ACC112 (cell line): ENCODE results near the gene RPS6KB1.
"Not testable (repeated sequence)": the region's sequence is repeated elsewhere in the genome, so short reads cannot be mapped to it uniquely, and the experiment has no call there.

Experiments
- H2AFZ ChIP-seq: fragments of 200-600 bp; sonication (generic); one replicate; pipeline ENCODE4 v1.6.0; 2017; ENCODE audit warnings: antibody characterized with exemption, low read length; ENCODE audit not compliant: unreplicated experiment
- H3K27ac ChIP-seq: fragments of 200-600 bp; sonication (generic); 2 replicates; pipeline ENCODE4 v1.5.1; 2014; ENCODE audit warnings: low read depth, mild to moderate bottlenecking, antibody characterized with exemption, low read length, moderate library complexity
- H3K27me3 ChIP-seq: fragments of 200-600 bp; sonication (generic); 2 replicates; pipeline ENCODE4 v1.6.1; 2014; ENCODE audit warnings: mild to moderate bottlenecking, antibody characterized with exemption, low read length, moderate library complexity, mixed read lengths; ENCODE audit not compliant: insufficient read depth
- H3K36me3 ChIP-seq: fragments of 200-600 bp; sonication (generic); 2 replicates; pipeline ENCODE4 v1.6.1; 2016; ENCODE audit warnings: mild to moderate bottlenecking, antibody characterized with exemption, low read length, moderate library complexity, mixed read lengths; ENCODE audit not compliant: insufficient read depth
- H3K4me1 ChIP-seq: fragments of 200-600 bp; sonication (generic); one replicate; pipeline ENCODE4 v1.6.1; 2016; ENCODE audit warnings: low read length, mixed read lengths; ENCODE audit not compliant: insufficient read depth, unreplicated experiment, control insufficient read depth
- H3K4me3 ChIP-seq: fragments of 200-600 bp; sonication (generic); 2 replicates; pipeline ENCODE4 v1.5.1; 2014; ENCODE audit warnings: mild to moderate bottlenecking, low read depth, low read length
- H3K79me2 ChIP-seq: fragments of 200-600 bp; sonication (generic); one replicate; pipeline ENCODE4 v1.6.0; 2016; ENCODE audit warnings: low read length; ENCODE audit not compliant: control insufficient read depth, unreplicated experiment, insufficient read depth

RPS6KB1 gene

GRCh38 chr17:59899099-59899498 is 6.2 kb downstream of the RPS6KB1 start:
- Histone ChIP-seq H3K27me3 (no peaks in the 10 kb centered on the region), H3K79me2 (peaks cover 69% of the 10 kb centered on the region), H3K4me1 (peaks cover 20% of the 10 kb centered on the region), H3K4me3 (no peak overlapping the region), H2AFZ (no peak overlapping the region), H3K27ac (no peak overlapping the region), H3K36me3 (no peaks in the 10 kb centered on the region)

- Histone ChIP-seq H3K36me3 (no peaks in the 10 kb centered on the region), H2AFZ (no peak overlapping the region), H3K27me3 (no peaks in the 10 kb centered on the region), H3K4me3 (no peak overlapping the region), H3K27ac (no peak overlapping the region), H3K79me2 (peaks cover 66% of the 10 kb centered on the region), H3K4me1 (peaks cover 9% of the 10 kb centered on the region)
These were observed 8.7 kb downstream of the RPS6KB1 start for GRCh38 chr17:59901604-59902003.

GRCh38 chr17:59903455-59903854 is 10.5 kb downstream of the RPS6KB1 start:
- no peak overlapping the region for H3K27ac ChIP-seq
- no peaks in the 10 kb centered on the region for H3K27me3 ChIP-seq
- H3K4me3 ChIP-seq = no peak overlapping the region
- no peaks in the 10 kb centered on the region for H3K4me1 ChIP-seq
- H3K36me3 ChIP-seq = no peaks in the 10 kb centered on the region
- no peak overlapping the region for H2AFZ ChIP-seq
- peaks cover 57% of the 10 kb centered on the region for H3K79me2 ChIP-seq

- Histone ChIP-seq H3K79me2 (peaks cover 33% of the 10 kb centered on the region), H3K27ac (no peak overlapping the region), H3K4me1 (no peaks in the 10 kb centered on the region), H2AFZ (no peak overlapping the region), H3K27me3 (no peaks in the 10 kb centered on the region), H3K4me3 (no peak overlapping the region), H3K36me3 (no peaks in the 10 kb centered on the region)
These were observed 14.5 kb downstream of the RPS6KB1 start for GRCh38 chr17:59907467-59907866.

GRCh38 chr17:59914274-59914854 is 21.4 kb downstream of the RPS6KB1 start:
- Histone ChIP-seq H3K27ac (no peak overlapping the region), H3K36me3 (0 out of 2 replicates have a peak, but pooled peaks cover 4% of the 10 kb centered on the region), H3K4me1 (no peaks in the 10 kb centered on the region), H2AFZ (no peak overlapping the region), H3K4me3 (no peak overlapping the region), H3K27me3 (no peaks in the 10 kb centered on the region), H3K79me2 (no peaks in the 10 kb centered on the region)

- Histone ChIP-seq H3K27me3 (no peaks in the 10 kb centered on the region), H3K36me3 (peaks cover 11% of the 10 kb centered on the region; the same call in 1 of the 2 replicates), H2AFZ (no peak overlapping the region), H3K79me2 (no peaks in the 10 kb centered on the region), H3K27ac (no peak overlapping the region), H3K4me1 (no peaks in the 10 kb centered on the region), H3K4me3 (no peak overlapping the region)
These were observed 23.5 kb downstream of the RPS6KB1 start for GRCh38 chr17:59916446-59916845.

GRCh38 chr17:59920637-59921036 is 27.7 kb downstream of the RPS6KB1 start:
- H3K4me1 ChIP-seq, H3K4me3 ChIP-seq, H2AFZ ChIP-seq, H3K36me3 ChIP-seq, H3K27ac ChIP-seq, H3K79me2 ChIP-seq, H3K27me3 ChIP-seq: not testable (repeated sequence)

- peaks cover 13% of the 10 kb centered on the region for H3K36me3 ChIP-seq
- H3K27ac ChIP-seq, H3K79me2 ChIP-seq, H3K27me3 ChIP-seq, H3K4me3 ChIP-seq, H3K4me1 ChIP-seq, H2AFZ ChIP-seq: not testable (repeated sequence)
These were observed 37.2 kb downstream of the RPS6KB1 start for GRCh38 chr17:59930121-59930520.

- H3K36me3 ChIP-seq = peaks cover 13% of the 10 kb centered on the region
- H3K79me2 ChIP-seq, H3K27ac ChIP-seq, H3K27me3 ChIP-seq, H2AFZ ChIP-seq, H3K4me1 ChIP-seq, H3K4me3 ChIP-seq: not testable (repeated sequence)
These were observed 37.8 kb downstream of the RPS6KB1 start for GRCh38 chr17:59930768-59931167.

GRCh38 chr17:59933317-59933716 is 40.4 kb downstream of the RPS6KB1 start:
- peaks cover 13% of the 10 kb centered on the region for H3K36me3 ChIP-seq
- H3K4me3 ChIP-seq = not testable (repeated sequence)

GRCh38 chr17:59940697-59941096 is 47.8 kb downstream of the RPS6KB1 start:
- not testable (repeated sequence) for H3K27ac ChIP-seq, H2AFZ ChIP-seq, H3K36me3 ChIP-seq, H3K4me1 ChIP-seq, H3K79me2 ChIP-seq, H3K4me3 ChIP-seq, H3K27me3 ChIP-seq

More at GRCh38 chr17:59933317-59933716, 40.4 kb downstream of the RPS6KB1 start:
- H2AFZ ChIP-seq, H3K27ac ChIP-seq, H3K79me2 ChIP-seq, H3K4me1 ChIP-seq, H3K27me3 ChIP-seq: not testable (repeated sequence)
